ENCODE results near the gene ABHD4. TPM values are rescaled to one million over a fixed set of nuclear protein-coding genes. Genes with fewer than 3 reads are reported as not detected.

ABHD4 gene
- total RNA-seq, 2 experiments from 2014 or later: 8.6 to 9.4 TPM

DNA sequence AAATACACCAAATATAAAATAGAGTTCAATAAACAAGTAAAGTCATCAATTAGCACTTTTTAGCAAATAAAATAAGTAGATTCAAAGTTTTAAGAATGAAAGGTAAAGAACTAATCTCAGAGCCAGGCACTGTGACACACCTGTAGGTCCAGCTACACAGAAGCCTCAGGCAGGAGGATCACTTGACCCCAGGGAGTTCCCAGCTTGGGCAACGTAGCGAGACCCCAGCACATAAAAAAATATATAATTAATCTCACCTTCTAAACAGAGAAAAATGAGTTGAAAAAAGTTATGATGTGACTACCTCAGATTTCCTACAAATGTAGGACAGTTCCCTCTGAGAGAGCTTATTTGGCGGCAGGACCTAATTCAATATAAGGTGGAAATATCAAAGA, 28.4 kb upstream of the ABHD4 start:
- Mint-ChIP-seq H3K4me3 (peak overlapping the region; percentile 86), H3K27me3 (no peaks in the 10 kb centered on the region), H3K36me3 (ENCODE audit: low read depth) (peaks cover 69% of the 10 kb centered on the region), H3K27ac (peak overlapping the region; percentile 94), H3K9me3 (no peaks in the 10 kb centered on the region), H3K4me1 (ENCODE audit: low read depth) (peaks cover 66% of the 10 kb centered on the region)
- POLR2A ChIA-PET: interaction anchor here (0.6 to 15.6 kb wide), 27 partner anchors 10 to 716 kb away, joined by 3 to 397 read pairs (median 5); partner anchors contain the start of genes DAD1 and OXA1L
- peak; percentile 15 for DNase-seq
- intact Hi-C loops (cut with micrococcal nuclease): loop anchor here (1.0 to 10.0 kb wide), 7 partner anchors 12 to 652 kb away; partner anchors contain the start of gene MRPL52
- ATAC-seq: no peak
- TF ChIP-seq, protein P1, sequence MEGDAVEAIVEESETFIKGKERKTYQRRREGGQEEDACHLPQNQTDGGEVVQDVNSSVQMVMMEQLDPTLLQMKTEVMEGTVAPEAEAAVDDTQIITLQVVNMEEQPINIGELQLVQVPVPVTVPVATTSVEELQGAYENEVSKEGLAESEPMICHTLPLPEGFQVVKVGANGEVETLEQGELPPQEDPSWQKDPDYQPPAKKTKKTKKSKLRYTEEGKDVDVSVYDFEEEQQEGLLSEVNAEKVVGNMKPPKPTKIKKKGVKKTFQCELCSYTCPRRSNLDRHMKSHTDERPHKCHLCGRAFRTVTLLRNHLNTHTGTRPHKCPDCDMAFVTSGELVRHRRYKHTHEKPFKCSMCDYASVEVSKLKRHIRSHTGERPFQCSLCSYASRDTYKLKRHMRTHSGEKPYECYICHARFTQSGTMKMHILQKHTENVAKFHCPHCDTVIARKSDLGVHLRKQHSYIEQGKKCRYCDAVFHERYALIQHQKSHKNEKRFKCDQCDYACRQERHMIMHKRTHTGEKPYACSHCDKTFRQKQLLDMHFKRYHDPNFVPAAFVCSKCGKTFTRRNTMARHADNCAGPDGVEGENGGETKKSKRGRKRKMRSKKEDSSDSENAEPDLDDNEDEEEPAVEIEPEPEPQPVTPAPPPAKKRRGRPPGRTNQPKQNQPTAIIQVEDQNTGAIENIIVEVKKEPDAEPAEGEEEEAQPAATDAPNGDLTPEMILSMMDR (IDR thresholded peaks at IDR 0.05): no peak
- CTCF ChIA-PET: interaction anchor here (0.6 to 10.0 kb wide), 137 partner anchors 9 to 1155 kb away, joined by 3 to 259 read pairs (median 5); partner anchors contain the start of genes ABHD4, AJUBA, DAD1 and HAUS4

DNA sequence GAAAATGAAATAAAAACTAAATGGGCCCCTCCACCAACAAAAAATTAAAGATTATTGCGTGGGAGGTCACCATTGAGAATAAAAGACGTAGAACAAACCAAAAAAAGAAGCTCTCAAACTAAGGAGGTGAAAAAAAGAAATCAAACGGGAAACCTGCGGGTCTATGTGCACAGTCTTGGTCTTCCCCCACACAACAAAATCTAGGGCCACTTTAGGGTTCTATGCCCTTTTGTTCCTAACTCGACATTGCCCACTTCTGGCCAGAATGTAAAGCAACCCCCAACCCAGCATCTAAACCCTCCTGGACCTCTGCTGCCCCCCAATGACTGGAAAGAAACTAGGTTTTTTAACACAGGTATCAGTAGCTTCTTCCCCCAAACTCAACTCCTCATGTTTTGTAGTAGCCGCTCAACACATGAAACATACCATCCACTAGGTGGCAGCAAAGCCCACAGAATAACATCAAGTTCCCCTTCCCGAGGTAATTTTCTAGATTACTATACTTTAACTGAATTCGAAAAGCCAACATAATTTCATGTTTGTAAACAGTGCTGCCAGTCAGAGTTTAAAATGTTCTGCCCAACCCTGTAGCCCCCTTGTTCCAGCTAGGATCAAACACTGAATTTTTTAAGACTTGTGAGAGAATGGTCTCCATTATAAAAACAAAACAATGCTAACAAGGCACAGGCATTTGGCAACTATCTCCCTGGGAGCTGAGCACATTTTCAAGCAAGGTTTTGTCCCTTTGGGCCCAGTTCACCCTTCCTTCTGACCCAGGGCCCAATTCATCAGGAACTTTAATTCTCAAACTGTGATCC, 27.8 kb upstream of the ABHD4 start:
- Mint-ChIP-seq H3K4me3 (peak overlapping the region; percentile 86), H3K4me1 (ENCODE audit: low read depth) (peaks cover 60% of the 10 kb centered on the region), H3K36me3 (ENCODE audit: low read depth) (peaks cover 67% of the 10 kb centered on the region), H3K27ac (peak overlapping the region; percentile 94), H3K9me3 (no peaks in the 10 kb centered on the region), H3K27me3 (no peaks in the 10 kb centered on the region)
- TF ChIP-seq, protein P1 (IDR thresholded peaks at IDR 0.05): peak; percentile 91
- DNase-seq (peak; percentile 91), ATAC-seq (peak; percentile 81)
- POLR2A ChIA-PET: interaction anchor here (0.6 to 15.6 kb wide), 32 partner anchors 10 to 717 kb away, joined by 3 to 397 read pairs (median 4); partner anchors contain the start of genes DAD1 and OXA1L
- CTCF ChIA-PET: interaction anchor here (0.6 to 10.0 kb wide), 151 partner anchors 9 to 1156 kb away, joined by 3 to 259 read pairs (median 5); partner anchors contain the start of genes ABHD4, AJUBA, DAD1 and HAUS4
- intact Hi-C loops (cut with micrococcal nuclease): loop anchor here (1.0 to 10.0 kb wide), 5 partner anchors 13 to 653 kb away; partner anchors contain the start of gene MRPL52

DNA sequence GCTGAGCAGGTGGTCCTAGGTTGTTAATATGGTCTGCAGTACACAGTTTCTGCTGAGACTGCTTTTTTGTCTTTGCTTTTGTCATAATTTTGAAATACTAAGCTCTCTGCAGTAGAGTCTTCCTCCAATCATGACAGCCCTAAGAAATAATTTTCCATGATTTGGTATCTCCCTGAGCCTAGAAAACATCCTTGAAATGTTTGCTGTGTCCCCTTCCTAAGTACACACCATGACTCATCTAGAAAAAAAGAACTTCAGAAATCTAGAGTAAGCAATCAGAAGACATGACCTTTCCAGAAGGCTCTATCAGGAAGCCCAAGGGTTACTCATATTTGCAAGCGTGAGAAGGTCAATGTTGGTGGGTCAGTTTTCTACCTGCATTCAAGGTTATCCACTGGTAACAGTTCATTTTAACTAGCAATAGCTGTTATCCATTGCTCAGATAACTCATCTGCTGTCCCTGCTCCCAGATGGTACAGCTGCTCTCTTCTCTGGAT, 25.5 kb upstream of the ABHD4 start:
- TF ChIP-seq, protein P1 (IDR thresholded peaks at IDR 0.05): no peak
- Mint-ChIP-seq H3K4me1 (ENCODE audit: low read depth) (peaks cover 54% of the 10 kb centered on the region), H3K9me3 (no peaks in the 10 kb centered on the region), H3K27ac (peak overlapping the region; percentile 25), H3K4me3 (no peak overlapping the region), H3K27me3 (no peaks in the 10 kb centered on the region), H3K36me3 (ENCODE audit: low read depth) (peaks cover 68% of the 10 kb centered on the region)
- ATAC-seq (no peak), DNase-seq (no peak)
- ChIA-PET CTCF (interaction anchor here (1.3 to 10.0 kb wide), 9 partner anchors 12 to 658 kb away, joined by 3 to 259 read pairs (median 45); partner anchors contain the start of genes AJUBA, DAD1 and OR6J1), POLR2A (interaction anchor here (0.5 to 15.6 kb wide), 4 partner anchors 11 to 286 kb away, joined by 3 to 397 read pairs (median 3); no protein-coding TSS in a partner anchor)
- intact Hi-C loops (cut with micrococcal nuclease): loop anchor here (5.0 to 10.0 kb wide), 4 partner anchors 80 to 655 kb away; partner anchors contain the start of gene MRPL52

DNA sequence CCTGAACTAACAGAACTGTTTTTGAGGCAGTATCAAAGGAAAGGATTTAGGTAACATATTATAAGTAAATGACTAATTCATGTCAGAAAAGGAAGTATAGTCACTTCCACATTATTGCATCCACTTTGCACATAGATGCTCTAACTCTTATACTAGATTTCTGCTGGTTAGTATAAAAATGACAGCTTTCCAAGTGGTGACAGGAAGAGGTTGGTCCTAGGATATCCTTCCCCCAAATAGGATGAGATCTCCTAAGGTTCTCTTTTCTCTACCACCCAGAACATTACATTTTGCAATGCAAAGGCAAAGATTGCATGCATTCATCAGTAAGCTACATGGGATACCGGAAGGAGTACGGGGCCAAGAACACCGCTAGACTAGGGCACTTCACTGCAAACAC, 24.3 kb upstream of the ABHD4 start:
- Mint-ChIP-seq H3K4me3 (no peak overlapping the region), H3K27me3 (no peaks in the 10 kb centered on the region), H3K27ac (no peak overlapping the region), H3K4me1 (ENCODE audit: low read depth) (peaks cover 51% of the 10 kb centered on the region), H3K36me3 (ENCODE audit: low read depth) (peaks cover 64% of the 10 kb centered on the region), H3K9me3 (no peaks in the 10 kb centered on the region)
- intact Hi-C loops (cut with micrococcal nuclease): loop anchor here (5.0 to 10.0 kb wide), 4 partner anchors 78 to 657 kb away; partner anchors contain the start of gene MRPL52
- POLR2A ChIA-PET: interaction anchor here (0.9 to 15.6 kb wide), 3 partner anchors 15 to 193 kb away, joined by 3 to 397 read pairs (median 4); partner anchors contain the start of genes DAD1 and OXA1L
- DNase-seq (no peak), ATAC-seq (no peak)
- CTCF ChIA-PET: interaction anchor here (1.1 to 10.0 kb wide), 3 partner anchors 14 to 79 kb away, joined by 3 to 249 read pairs (median 163); partner anchors contain the start of gene DAD1
- TF ChIP-seq, protein P1 (IDR thresholded peaks at IDR 0.05): no peak

Measured in activated CD8-positive, alpha-beta T cell treated with anti-CD3 and anti-CD28 coated beads for 36 hours (primary cell).